Measurements from ENCODE around the gene CD22. TPM values are rescaled to one million over a fixed set of nuclear protein-coding genes. Genes with fewer than 3 reads are reported as not detected.

The CD22 gene
- total and polyA plus RNA-seq, 2 donors (not counting 3 experiments of a cell fraction or from before 2014, with no cell fraction given), result not detected

DNA sequence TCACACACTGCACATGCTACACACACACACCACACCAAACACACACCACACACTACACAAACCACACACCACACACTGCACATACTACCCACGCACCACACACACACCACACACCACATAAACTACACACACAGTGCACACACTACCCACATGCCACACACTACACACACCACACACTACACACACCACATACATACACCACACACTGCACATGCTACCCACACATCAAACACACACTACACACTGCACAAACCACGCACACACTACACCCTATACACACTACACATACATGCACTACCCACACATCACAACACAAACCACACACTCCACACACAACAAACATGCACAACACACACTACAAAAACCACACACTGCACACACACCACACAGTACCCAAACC, 31.1 kb upstream of the CD22 start:
- no peak overlapping the region for H3K27ac ChIP-seq (ENCODE audit: insufficient read depth, low read depth, low read length)
- ChIA-PET POLR2A (no interaction called here), CTCF (no interaction called here)
- H3K9me3 ChIP-seq (replicated peaks; ENCODE audit: control insufficient read depth, insufficient read depth, low read length), result no peaks in the 10 kb centered on the region
- no peak overlapping the region for H3K9ac ChIP-seq (replicated peaks; ENCODE audit: extremely low read depth, insufficient read depth, low read length)
- H3K79me2 ChIP-seq (ENCODE audit: control insufficient read depth, insufficient read depth, low read length), result no peaks in the 10 kb centered on the region
- FAIRE-seq, result no peak
- TF ChIP-seq, protein P1, sequence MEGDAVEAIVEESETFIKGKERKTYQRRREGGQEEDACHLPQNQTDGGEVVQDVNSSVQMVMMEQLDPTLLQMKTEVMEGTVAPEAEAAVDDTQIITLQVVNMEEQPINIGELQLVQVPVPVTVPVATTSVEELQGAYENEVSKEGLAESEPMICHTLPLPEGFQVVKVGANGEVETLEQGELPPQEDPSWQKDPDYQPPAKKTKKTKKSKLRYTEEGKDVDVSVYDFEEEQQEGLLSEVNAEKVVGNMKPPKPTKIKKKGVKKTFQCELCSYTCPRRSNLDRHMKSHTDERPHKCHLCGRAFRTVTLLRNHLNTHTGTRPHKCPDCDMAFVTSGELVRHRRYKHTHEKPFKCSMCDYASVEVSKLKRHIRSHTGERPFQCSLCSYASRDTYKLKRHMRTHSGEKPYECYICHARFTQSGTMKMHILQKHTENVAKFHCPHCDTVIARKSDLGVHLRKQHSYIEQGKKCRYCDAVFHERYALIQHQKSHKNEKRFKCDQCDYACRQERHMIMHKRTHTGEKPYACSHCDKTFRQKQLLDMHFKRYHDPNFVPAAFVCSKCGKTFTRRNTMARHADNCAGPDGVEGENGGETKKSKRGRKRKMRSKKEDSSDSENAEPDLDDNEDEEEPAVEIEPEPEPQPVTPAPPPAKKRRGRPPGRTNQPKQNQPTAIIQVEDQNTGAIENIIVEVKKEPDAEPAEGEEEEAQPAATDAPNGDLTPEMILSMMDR (IDR thresholded peaks at IDR 0.05; ENCODE audit: extremely low read depth in 1 of 2, insufficient read depth in 1 of 2, low read depth in 1 of 2, low read length in 2 of 2), result no peak
- TF ChIP-seq EZH2 (IDR thresholded peaks at IDR 0.05; ENCODE audit: borderline replicate concordance, low read depth, low read length, severe bottlenecking) (no peak), POLR2AphosphoS5 (IDR thresholded peaks at IDR 0.05; ENCODE audit: insufficient read depth, low read depth, low read length) (no peak), MAX (IDR thresholded peaks at IDR 0.05; ENCODE audit: insufficient read depth, insufficient read length) (no peak), MYC (IDR thresholded peaks at IDR 0.05; ENCODE audit: low read depth, low read length) (no peak), POLR2A (IDR thresholded peaks at IDR 0.05; ENCODE audit: low read depth, low read length) (no peak), JUN (IDR thresholded peaks at IDR 0.05; ENCODE audit: borderline replicate concordance, insufficient read depth, insufficient read length, low read depth) (no peak), GATA2 (IDR thresholded peaks at IDR 0.05; ENCODE audit: insufficient read depth, insufficient read length, low read depth, low read length) (no peak), FOS (IDR thresholded peaks at IDR 0.05; ENCODE audit: borderline replicate concordance, insufficient read depth, low read length) (no peak)
- no peak overlapping the region for H3K4me3 ChIP-seq (replicated peaks in 1 of 3; ENCODE audit: insufficient read depth in 1 of 3, low read depth in 1 of 3, low read length in 3 of 3)
- BruUV-seq (replicated peaks), result no TSS peak
- dilution Hi-C loops (cut with MboI; ENCODE audit: extremely low pct_ligation_motif_present, low sequenced_read_pairs), result no loop called here
- no peaks in the 10 kb centered on the region for H3K36me3 ChIP-seq (ENCODE audit: control insufficient read depth in 2 of 2, extremely low read depth in 1 of 2, insufficient read depth in 2 of 2, low read length in 2 of 2)
- H3K4me1 ChIP-seq (ENCODE audit: control insufficient read depth, extremely low read depth, insufficient read depth, low read length), result no peaks in the 10 kb centered on the region
- no peak overlapping the region for H3K4me2 ChIP-seq (ENCODE audit: insufficient read depth, low read length)
- intact Hi-C loops (cut with micrococcal nuclease), result no loop called here
- no peaks in the 10 kb centered on the region for H3K27me3 ChIP-seq (ENCODE audit: control insufficient read depth in 2 of 2, insufficient read depth in 2 of 2, low read length in 2 of 2)
- no peaks in the 10 kb centered on the region for H4K20me1 ChIP-seq (replicated peaks; ENCODE audit: control insufficient read depth, extremely low read depth, insufficient read depth, low read length)
- no peak overlapping the region for H2AFZ ChIP-seq (ENCODE audit: low read depth, low read length)
- no peak for DNase-seq (ENCODE audit: low read depth, low spot score)
- no peaks in the 10 kb centered on the region for H3K9me1 ChIP-seq (replicated peaks; ENCODE audit: control insufficient read depth, extremely low read depth, insufficient read depth, low read length)
